Raji (cell line): ENCODE measurements around the gene IGSF21.

Experiments
- POLR2A ChIP-seq: IDR thresholded peaks from 2 replicates; pipeline ENCODE4 v1.6.1; 2011; ENCODE audit warnings: low read depth, low read length, control low read depth; ENCODE audit not compliant: insufficient read depth

IGSF21 gene

GRCh38 chr1:18307329-18307898 lies 199.8 kb downstream of the IGSF21 start:
- TF ChIP-seq POLR2A = no peak

- no peak for TF ChIP-seq POLR2A
Observed at GRCh38 chr1:18309552-18310155, 202.1 kb downstream of the IGSF21 start.

GRCh38 chr1:18312961-18313360 lies 205.4 kb downstream of the IGSF21 start:
- no peak for TF ChIP-seq POLR2A

- no peak for TF ChIP-seq POLR2A
Observed at GRCh38 chr1:18313523-18313922, 205.9 kb downstream of the IGSF21 start.

GRCh38 chr1:18314399-18314798 lies 206.8 kb downstream of the IGSF21 start:
- TF ChIP-seq POLR2A = no peak

- no peak for TF ChIP-seq POLR2A
Observed at GRCh38 chr1:18315449-18315848, 207.9 kb downstream of the IGSF21 start.

GRCh38 chr1:18316764-18317163 lies 209.2 kb downstream of the IGSF21 start:
- TF ChIP-seq POLR2A = no peak

- no peak for TF ChIP-seq POLR2A
Observed at GRCh38 chr1:18319099-18319498, 211.5 kb downstream of the IGSF21 start.

- no peak for TF ChIP-seq POLR2A
Observed at GRCh38 chr1:18320051-18320450, 212.5 kb downstream of the IGSF21 start.

GRCh38 chr1:18322368-18323032 lies 214.9 kb downstream of the IGSF21 start:
- TF ChIP-seq POLR2A = no peak

- no peak for TF ChIP-seq POLR2A
Observed at GRCh38 chr1:18323259-18323658, 215.7 kb downstream of the IGSF21 start.

GRCh38 chr1:18324246-18324645 lies 216.6 kb downstream of the IGSF21 start:
- no peak for TF ChIP-seq POLR2A

GRCh38 chr1:18325136-18325535 lies 217.5 kb downstream of the IGSF21 start:
- no peak for TF ChIP-seq POLR2A

GRCh38 chr1:18326211-18326897 lies 218.8 kb downstream of the IGSF21 start:
- no peak for TF ChIP-seq POLR2A

GRCh38 chr1:18327650-18328049 lies 220.1 kb downstream of the IGSF21 start:
- no peak for TF ChIP-seq POLR2A

GRCh38 chr1:18328803-18329202 lies 221.2 kb downstream of the IGSF21 start:
- no peak for TF ChIP-seq POLR2A
